PC-3 (cell line): ENCODE data around the gene SLC13A4. TPM values are rescaled to one million over a fixed set of nuclear protein-coding genes. Genes with fewer than 3 reads are reported as not detected.

Source experiments
- ATAC-seq: fragments of 200-7000 bp; cut with Tn5 transposase; 2 replicates; pipeline ENCODE4 v1.9.1; 2020; ENCODE audit warnings: mild to moderate bottlenecking, moderate library complexity
- BruUV-seq: library from RNA; stranded (reverse); fragments of 400-500 nt; replicated peaks from 2 replicates; lab custom pipeline; 2021; lab: Mats Ljungman, UMichigan
- CTCF ChIA-PET: fragments of 300-600 bp; sonication (Branson Sonifier 250); formaldehyde crosslinking; loops from one replicate; lab custom pipeline; 2022; ENCODE audit warnings: antibody characterized with exemption; lab: Charles Lee
- POLR2A ChIA-PET: fragments of 300-600 bp; sonication (Branson Sonifier 250); formaldehyde crosslinking; loops from one replicate; lab custom pipeline; 2022; ENCODE audit warnings: antibody characterized with exemption; ENCODE audit not compliant: unreplicated experiment; lab: Charles Lee
- DNase-seq: peaks from one replicate; pipeline ENCODE4 v3.0.0-alpha.2; 2015
- H2AFZ ChIP-seq: fragments of 300-600 bp; sonication (generic); 2 replicates; pipeline ENCODE4 v1.6.0; 2016; ENCODE audit warnings: antibody characterized with exemption, low read length
- H3F3A ChIP-seq: fragments of 300-600 bp; sonication (generic); one replicate; pipeline ENCODE4 v1.6.0; 2017; ENCODE audit warnings: antibody characterized with exemption, low read length, control low read depth, mild to moderate bottlenecking; ENCODE audit not compliant: unreplicated experiment
- H3K27ac ChIP-seq: fragments of 300-600 bp; sonication (generic); 2 replicates; pipeline ENCODE4 v1.5.1; 2016; ENCODE audit warnings: mild to moderate bottlenecking, low read length
- H3K27me3 ChIP-seq: fragments of 300-600 bp; sonication (generic); 2 replicates; pipeline ENCODE4 v1.6.1; 2016; ENCODE audit warnings: low read length, mixed read lengths
- H3K36me3 ChIP-seq: fragments of 300-600 bp; sonication (generic); 2 replicates; pipeline ENCODE4 v1.6.1; 2016; ENCODE audit warnings: low read depth, mixed run types, low read length, mixed read lengths
- H3K4me1 ChIP-seq: fragments of 300-600 bp; sonication (generic); 2 replicates; pipeline ENCODE4 v1.5.1; 2016; ENCODE audit warnings: low read length; ENCODE audit not compliant: insufficient read depth
- H3K4me2 ChIP-seq: fragments of 300-600 bp; sonication (generic); 2 replicates; pipeline ENCODE4 v1.6.0; 2016; ENCODE audit warnings: low read length
- H3K4me3 ChIP-seq: fragments of 300-600 bp; sonication (generic); 2 replicates; pipeline ENCODE4 v1.5.1; 2016; ENCODE audit warnings: mild to moderate bottlenecking, low read length, mixed read lengths
- H3K79me2 ChIP-seq: fragments of 300-600 bp; sonication (generic); 2 replicates; pipeline ENCODE4 v1.6.1; 2017; ENCODE audit warnings: low read length, mixed read lengths
- H3K9ac ChIP-seq: fragments of 300-600 bp; sonication (generic); 2 replicates; pipeline ENCODE4 v1.6.0; 2016; ENCODE audit warnings: mild to moderate bottlenecking, low read length
- H3K9me2 ChIP-seq: fragments of 300-600 bp; sonication (generic); replicated peaks from 2 replicates; pipeline ENCODE4 v1.6.1; 2016; ENCODE audit warnings: mixed run types, low read length, mixed read lengths
- H3K9me3 ChIP-seq: fragments of 300-600 bp; sonication (generic); 2 replicates; pipeline ENCODE4 v1.6.1; 2016; ENCODE audit warnings: low read length, mixed read lengths
- H4K20me1 ChIP-seq: fragments of 300-600 bp; sonication (generic); 2 replicates; pipeline ENCODE4 v1.6.1; 2016; ENCODE audit warnings: low read length, mixed read lengths
- CTCF ChIP-seq: fragments of 300-600 bp; sonication (generic); conservative IDR thresholded peaks from 2 replicates; pipeline ENCODE4 v1.5.1; 2017; ENCODE audit warnings: antibody characterized with exemption, low read depth, mild to moderate bottlenecking, low read length
- EZH2 ChIP-seq: fragments of 300-600 bp; sonication (generic); IDR thresholded peaks from one replicate; pipeline ENCODE4 v1.6.1; 2017; ENCODE audit warnings: antibody characterized with exemption, mild to moderate bottlenecking, low read length; ENCODE audit not compliant: unreplicated experiment
- EZH2phosphoT487 ChIP-seq: fragments of 300-600 bp; sonication (generic); IDR thresholded peaks from 2 replicates; pipeline ENCODE4 v1.6.1; 2018; ENCODE audit warnings: mild to moderate bottlenecking, antibody characterized with exemption, low read length, borderline replicate concordance
- intact Hi-C: fragments of 100-400 bp; cut with micrococcal nuclease; formaldehyde crosslinking; loops from 2 replicates; pipeline ENCODE4 v1.9.0; 2023
- total RNA-seq: library from RNA; depleted of rRNA; stranded (reverse); fragments of >200 nt; gene quantifications from 2 replicates; pipeline ENCODE4 v1.2.3, GENCODE V29; 2014

The SLC13A4 gene
- total RNA-seq, 1 experiment from 2014 or later: not detected

GRCh38 chr7:135681762-135682161 lies 46.2 kb downstream of the SLC13A4 start:
- ChIA-PET POLR2A (no interaction called here), CTCF (no interaction called here)
- Histone ChIP-seq H4K20me1 (no peaks in the 10 kb centered on the region), H3F3A (no peaks in the 10 kb centered on the region), H3K9ac (no peak overlapping the region), H3K4me1 (peaks cover 26% of the 10 kb centered on the region), H3K27ac (no peak overlapping the region), H3K9me3 (no peaks in the 10 kb centered on the region), H3K36me3 (no peaks in the 10 kb centered on the region), H3K79me2 (no peaks in the 10 kb centered on the region), H2AFZ (no peak overlapping the region), H3K4me3 (no peak overlapping the region), H3K9me2 (no peaks in the 10 kb centered on the region), H3K27me3 (no peaks in the 10 kb centered on the region), H3K4me2 (no peak overlapping the region)
- DNase-seq: no peak
- no TSS peak for BruUV-seq
- no peak for ATAC-seq
- intact Hi-C loops: no loop called here
- no peak for TF ChIP-seq EZH2phosphoT487
- TF ChIP-seq EZH2: no peak
- TF ChIP-seq CTCF: no peak

GRCh38 chr7:135678612-135679575 lies 49.1 kb downstream of the SLC13A4 start:
- TF ChIP-seq CTCF (no peak), EZH2 (no peak), EZH2phosphoT487 (no peak)
- Histone ChIP-seq H3K27ac (peak overlapping the region; percentile 28), H2AFZ (no peak overlapping the region), H3K9me3 (no peaks in the 10 kb centered on the region), H4K20me1 (no peaks in the 10 kb centered on the region), H3K9me2 (no peaks in the 10 kb centered on the region), H3K79me2 (peaks cover 7% of the 10 kb centered on the region; the same call in 1 of the 2 replicates), H3K4me1 (peaks cover 26% of the 10 kb centered on the region), H3K9ac (no peak overlapping the region), H3K4me2 (peak overlapping the region; percentile 52), H3F3A (no peaks in the 10 kb centered on the region), H3K4me3 (peak overlapping the region; percentile 5; the same call in 1 of the 2 replicates), H3K27me3 (no peaks in the 10 kb centered on the region), H3K36me3 (peaks cover 9% of the 10 kb centered on the region)
- intact Hi-C loops: loop anchor here (2.0 kb wide), 1 partner anchor 38 kb away; no protein-coding TSS in a partner anchor
- CTCF ChIA-PET: no interaction called here
- DNase-seq: peak; percentile 90
- ATAC-seq: peak; percentile 94
- POLR2A ChIA-PET: no interaction called here
- no TSS peak for BruUV-seq
